SK-N-SH treated with all-trans-retinoic acid at 6 μM for 48 hours (cell line): Measurements from ENCODE around the gene APOL3.
"Not testable (repeated sequence)": the region's sequence is repeated elsewhere in the genome, so short reads cannot be mapped to it uniquely, and the experiment has no call there.

Experiments used
- BACH2 ChIP-seq: fragments of 250-450 bp; sonication (Bioruptor Pico); IDR thresholded peaks from 2 replicates; pipeline ENCODE4 v1.9.0; 2021; ENCODE audit warnings: mild to moderate bottlenecking, borderline replicate concordance
- CSDC2 ChIP-seq: fragments of 250-450 bp; sonication (Bioruptor Pico); IDR thresholded peaks from 2 replicates; pipeline ENCODE4 v1.5.0; 2020; ENCODE audit warnings: mild to moderate bottlenecking, moderate library complexity
- ESRRG ChIP-seq: fragments of 250-450 bp; sonication (Bioruptor Pico); IDR thresholded peaks from 2 replicates; pipeline ENCODE4 v1.6.1; 2021; ENCODE audit warnings: mild to moderate bottlenecking
- ISL1 ChIP-seq: fragments of 250-450 bp; sonication (Bioruptor Pico); IDR thresholded peaks from 2 replicates; pipeline ENCODE4 v2.1.2; 2022; ENCODE audit warnings: mild to moderate bottlenecking, moderate library complexity
- OSR1 ChIP-seq: fragments of 250-450 bp; sonication (Bioruptor Pico); IDR thresholded peaks from 2 replicates; pipeline ENCODE4 v1.8.0; 2022; ENCODE audit warnings: moderate library complexity, mild to moderate bottlenecking, inconsistent platforms
- RARB ChIP-seq: fragments of 250-450 bp; sonication (Bioruptor Pico); IDR thresholded peaks from 2 replicates; pipeline ENCODE4 v1.8.0; 2021; ENCODE audit warnings: mild to moderate bottlenecking, moderate library complexity
- ZFP3 ChIP-seq: fragments of 250-450 bp; sonication (Bioruptor Pico); IDR thresholded peaks from 2 replicates; pipeline ENCODE4 v1.5.0; 2020; ENCODE audit warnings: mild to moderate bottlenecking, moderate library complexity
- ZNF565 ChIP-seq: fragments of 450-650 bp; formaldehyde crosslinking; conservative IDR thresholded peaks from 2 replicates; pipeline ENCODE4 v1.5.0; 2020; ENCODE audit warnings: low read depth, mild to moderate bottlenecking, moderate library complexity
- TF ChIP-seq, protein P1 (sequence below): fragments of 250-450 bp; sonication (Bioruptor Pico); IDR thresholded peaks from 2 replicates; pipeline ENCODE4 v1.8.0; 2020; ENCODE audit warnings: mild to moderate bottlenecking, moderate library complexity, borderline replicate concordance
- TF ChIP-seq, protein P2 (sequence below): fragments of 250-450 bp; sonication (Bioruptor Pico); IDR thresholded peaks from 2 replicates; pipeline ENCODE4 v1.8.0; 2021; ENCODE audit warnings: low read depth, mild to moderate bottlenecking, moderate library complexity, borderline replicate concordance

DNA sequence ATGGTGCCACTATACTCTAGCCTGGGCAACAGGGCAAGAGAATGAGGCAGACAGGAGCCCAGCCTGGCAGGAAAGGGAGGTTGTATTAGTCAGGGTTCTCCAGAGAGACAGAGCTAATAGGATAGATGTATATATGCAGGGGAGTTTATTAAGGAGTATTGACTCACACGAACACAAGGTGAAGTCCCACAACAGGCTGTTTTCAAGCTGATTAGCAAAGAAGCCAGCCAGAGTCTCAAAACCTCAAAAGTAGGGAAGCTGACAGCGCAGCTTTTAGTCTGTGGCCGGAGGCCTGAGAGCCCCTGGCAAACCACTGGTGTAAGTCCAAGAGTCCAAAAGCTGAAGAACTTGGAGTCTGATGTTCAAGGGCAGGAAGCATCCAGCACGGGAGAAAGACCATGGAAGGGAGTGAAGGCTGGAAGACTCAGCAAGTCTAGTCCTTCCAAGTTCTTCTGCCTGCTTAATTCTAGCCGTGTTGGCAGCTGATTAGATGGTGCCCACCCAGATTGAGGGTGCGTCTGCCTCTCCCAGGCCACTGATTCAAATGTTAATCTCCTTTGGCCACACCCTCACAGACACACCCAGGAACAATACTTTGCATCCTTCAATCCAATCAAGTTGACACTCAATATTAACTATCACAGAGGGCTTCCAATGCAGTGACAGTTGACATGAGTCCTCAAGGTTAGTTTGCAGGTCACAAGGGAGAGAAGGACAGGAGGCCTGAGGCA is 39.8 kb downstream of the APOL3 start:
- TF ChIP-seq RARB, BACH2, OSR1, ZFP3, CSDC2, ISL1, ESRRG, ZNF565 (CRISPR knock-in tag): not testable (repeated sequence)
- TF ChIP-seq, protein P1, sequence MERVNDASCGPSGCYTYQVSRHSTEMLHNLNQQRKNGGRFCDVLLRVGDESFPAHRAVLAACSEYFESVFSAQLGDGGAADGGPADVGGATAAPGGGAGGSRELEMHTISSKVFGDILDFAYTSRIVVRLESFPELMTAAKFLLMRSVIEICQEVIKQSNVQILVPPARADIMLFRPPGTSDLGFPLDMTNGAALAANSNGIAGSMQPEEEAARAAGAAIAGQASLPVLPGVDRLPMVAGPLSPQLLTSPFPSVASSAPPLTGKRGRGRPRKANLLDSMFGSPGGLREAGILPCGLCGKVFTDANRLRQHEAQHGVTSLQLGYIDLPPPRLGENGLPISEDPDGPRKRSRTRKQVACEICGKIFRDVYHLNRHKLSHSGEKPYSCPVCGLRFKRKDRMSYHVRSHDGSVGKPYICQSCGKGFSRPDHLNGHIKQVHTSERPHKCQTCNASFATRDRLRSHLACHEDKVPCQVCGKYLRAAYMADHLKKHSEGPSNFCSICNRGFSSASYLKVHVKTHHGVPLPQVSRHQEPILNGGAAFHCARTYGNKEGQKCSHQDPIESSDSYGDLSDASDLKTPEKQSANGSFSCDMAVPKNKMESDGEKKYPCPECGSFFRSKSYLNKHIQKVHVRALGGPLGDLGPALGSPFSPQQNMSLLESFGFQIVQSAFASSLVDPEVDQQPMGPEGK (CRISPR knock-in tag), result not testable (repeated sequence)
- TF ChIP-seq, protein P2, sequence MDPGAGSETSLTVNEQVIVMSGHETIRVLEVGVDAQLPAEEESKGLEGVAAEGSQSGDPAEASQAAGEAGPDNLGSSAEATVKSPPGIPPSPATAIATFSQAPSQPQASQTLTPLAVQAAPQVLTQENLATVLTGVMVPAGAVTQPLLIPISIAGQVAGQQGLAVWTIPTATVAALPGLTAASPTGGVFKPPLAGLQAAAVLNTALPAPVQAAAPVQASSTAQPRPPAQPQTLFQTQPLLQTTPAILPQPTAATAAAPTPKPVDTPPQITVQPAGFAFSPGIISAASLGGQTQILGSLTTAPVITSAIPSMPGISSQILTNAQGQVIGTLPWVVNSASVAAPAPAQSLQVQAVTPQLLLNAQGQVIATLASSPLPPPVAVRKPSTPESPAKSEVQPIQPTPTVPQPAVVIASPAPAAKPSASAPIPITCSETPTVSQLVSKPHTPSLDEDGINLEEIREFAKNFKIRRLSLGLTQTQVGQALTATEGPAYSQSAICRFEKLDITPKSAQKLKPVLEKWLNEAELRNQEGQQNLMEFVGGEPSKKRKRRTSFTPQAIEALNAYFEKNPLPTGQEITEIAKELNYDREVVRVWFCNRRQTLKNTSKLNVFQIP, result not testable (repeated sequence)
